Measurements from ENCODE around the gene SRRM3.

SRRM3 gene

DNA sequence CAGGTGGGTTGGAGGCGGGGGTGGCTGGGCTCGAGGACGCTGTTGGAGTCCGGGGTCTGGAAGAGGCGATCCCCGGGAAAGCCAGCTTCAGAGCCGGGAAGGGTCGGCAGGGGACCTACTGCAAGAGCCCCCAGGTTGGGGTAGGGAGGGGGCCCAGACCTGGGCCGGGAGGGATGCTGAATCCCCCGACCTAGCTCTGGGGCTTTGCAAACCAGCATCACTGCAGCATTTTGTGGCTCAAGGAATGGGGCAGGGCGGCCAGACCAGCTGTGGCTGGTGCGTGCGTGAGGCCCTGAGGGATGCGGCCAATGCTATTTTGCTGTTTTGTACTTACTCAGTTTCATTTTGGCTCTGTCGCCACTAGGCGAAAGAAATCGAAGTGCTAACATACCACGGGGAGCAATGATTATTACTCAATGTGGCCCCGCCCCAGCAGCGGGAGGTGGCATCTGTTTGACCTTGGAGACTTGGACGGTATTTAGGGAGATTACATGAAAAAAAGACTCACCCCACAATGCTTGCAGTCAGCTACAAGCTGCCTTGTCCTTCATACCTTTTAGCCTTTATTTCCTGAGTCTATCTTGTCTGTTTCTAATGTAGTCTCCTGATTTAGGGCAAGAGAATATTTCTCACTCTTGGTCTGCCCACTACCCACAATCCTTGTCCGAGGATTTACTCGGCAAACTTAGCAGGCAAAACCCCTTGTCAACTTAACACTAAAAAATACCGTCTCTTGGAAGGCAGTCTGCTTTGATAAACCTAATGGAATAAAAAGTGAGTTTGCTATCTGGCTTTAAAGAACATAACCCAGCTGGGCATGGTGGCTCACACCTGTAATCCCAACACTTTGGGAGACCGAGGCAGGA is 117.0 kb downstream of the SRRM3 start:
- peak; percentile 88 for DNase-seq (ENCODE audit: low read depth, low spot score)
- TF ChIP-seq, protein P1, sequence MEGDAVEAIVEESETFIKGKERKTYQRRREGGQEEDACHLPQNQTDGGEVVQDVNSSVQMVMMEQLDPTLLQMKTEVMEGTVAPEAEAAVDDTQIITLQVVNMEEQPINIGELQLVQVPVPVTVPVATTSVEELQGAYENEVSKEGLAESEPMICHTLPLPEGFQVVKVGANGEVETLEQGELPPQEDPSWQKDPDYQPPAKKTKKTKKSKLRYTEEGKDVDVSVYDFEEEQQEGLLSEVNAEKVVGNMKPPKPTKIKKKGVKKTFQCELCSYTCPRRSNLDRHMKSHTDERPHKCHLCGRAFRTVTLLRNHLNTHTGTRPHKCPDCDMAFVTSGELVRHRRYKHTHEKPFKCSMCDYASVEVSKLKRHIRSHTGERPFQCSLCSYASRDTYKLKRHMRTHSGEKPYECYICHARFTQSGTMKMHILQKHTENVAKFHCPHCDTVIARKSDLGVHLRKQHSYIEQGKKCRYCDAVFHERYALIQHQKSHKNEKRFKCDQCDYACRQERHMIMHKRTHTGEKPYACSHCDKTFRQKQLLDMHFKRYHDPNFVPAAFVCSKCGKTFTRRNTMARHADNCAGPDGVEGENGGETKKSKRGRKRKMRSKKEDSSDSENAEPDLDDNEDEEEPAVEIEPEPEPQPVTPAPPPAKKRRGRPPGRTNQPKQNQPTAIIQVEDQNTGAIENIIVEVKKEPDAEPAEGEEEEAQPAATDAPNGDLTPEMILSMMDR (IDR thresholded peaks at IDR 0.05; ENCODE audit: low read depth, low read length): peak; percentile 33
- peak overlapping the region; percentile 86 for H3K4me3 ChIP-seq (ENCODE audit: low read depth, low read length)
- in situ Hi-C loops (cut with HindIII; ENCODE audit: low sequenced_read_pairs): no loop called here

DNA sequence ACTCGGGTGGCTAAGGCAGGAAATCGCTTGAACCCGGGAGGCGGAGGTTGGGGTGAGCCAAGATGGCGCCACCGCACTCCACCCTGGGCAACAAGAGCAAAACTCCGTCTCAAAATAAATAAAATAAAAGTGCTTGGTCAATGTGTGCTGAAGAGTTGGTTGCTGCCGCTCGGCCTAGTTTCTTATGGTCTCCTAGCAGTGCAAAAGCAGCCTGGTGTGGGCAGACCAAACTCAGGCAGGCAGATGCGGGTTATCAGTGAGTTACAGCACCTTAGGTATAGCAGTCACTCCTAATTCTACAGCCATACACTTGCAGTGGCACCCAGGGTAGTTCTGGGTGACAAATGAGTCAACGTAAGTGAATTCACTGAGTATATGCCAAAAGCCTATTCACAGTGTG is 123.4 kb downstream of the SRRM3 start:
- TF ChIP-seq, protein P1 (IDR thresholded peaks at IDR 0.05; ENCODE audit: low read depth, low read length): no peak
- in situ Hi-C loops (cut with HindIII; ENCODE audit: low sequenced_read_pairs): no loop called here
- no peak for DNase-seq (ENCODE audit: low read depth, low spot score)
- H3K4me3 ChIP-seq (ENCODE audit: low read depth, low read length): no peak overlapping the region

DNA sequence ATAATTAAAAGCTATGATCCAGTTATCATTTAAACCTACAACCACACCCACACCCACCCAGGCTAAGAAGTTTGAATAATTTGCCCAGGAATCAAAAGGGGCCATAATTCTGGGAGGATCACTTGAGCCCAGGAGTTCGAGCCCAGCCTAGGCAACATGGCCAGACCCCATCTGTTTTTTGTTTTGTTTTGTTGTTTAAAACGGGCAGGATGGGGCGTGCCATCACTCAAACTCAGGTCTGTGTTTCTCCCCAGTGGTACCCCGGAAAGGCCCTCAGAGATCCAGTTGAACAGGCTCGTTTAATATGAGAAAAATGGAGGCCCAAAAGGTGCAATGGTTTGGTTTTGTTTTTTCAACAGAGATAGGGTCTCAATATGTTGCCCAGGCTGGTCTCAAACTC is 124.1 kb downstream of the SRRM3 start:
- in situ Hi-C loops (cut with HindIII; ENCODE audit: low sequenced_read_pairs): no loop called here
- DNase-seq (ENCODE audit: low read depth, low spot score): no peak
- no peak overlapping the region for H3K4me3 ChIP-seq (ENCODE audit: low read depth, low read length)
- TF ChIP-seq, protein P1 (IDR thresholded peaks at IDR 0.05; ENCODE audit: low read depth, low read length): no peak

DNA sequence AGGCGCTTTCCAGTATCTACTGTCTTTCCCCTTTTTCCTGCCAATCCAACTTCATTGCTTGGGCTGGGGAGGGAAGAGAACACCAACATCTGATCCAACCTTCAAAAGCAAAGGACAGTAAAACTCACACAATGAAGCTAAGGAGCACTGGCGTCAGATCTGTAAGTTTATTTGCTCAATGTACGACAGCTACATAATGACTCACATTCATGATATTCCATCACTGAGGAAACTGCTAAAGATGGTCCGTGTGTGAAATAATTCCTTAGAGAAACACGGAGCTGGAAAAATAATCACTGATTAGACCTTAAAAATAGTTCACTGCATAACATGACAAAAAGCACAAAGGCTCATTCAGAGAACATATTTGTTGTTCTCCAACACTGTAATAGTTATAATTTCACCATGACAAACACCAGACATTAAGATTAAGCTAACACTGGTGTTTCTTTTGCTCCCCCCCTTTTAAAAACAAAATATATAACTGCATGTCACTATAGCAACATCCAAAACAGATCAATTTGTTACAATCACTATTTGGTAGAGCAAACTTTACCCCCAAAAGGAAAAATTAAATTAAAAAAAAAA is 125.0 kb downstream of the SRRM3 start:
- TF ChIP-seq, protein P1 (IDR thresholded peaks at IDR 0.05; ENCODE audit: low read depth, low read length): no peak
- in situ Hi-C loops (cut with HindIII; ENCODE audit: low sequenced_read_pairs): no loop called here
- H3K4me3 ChIP-seq (ENCODE audit: low read depth, low read length): no peak overlapping the region
- DNase-seq (ENCODE audit: low read depth, low spot score): peak; percentile 73

DNA sequence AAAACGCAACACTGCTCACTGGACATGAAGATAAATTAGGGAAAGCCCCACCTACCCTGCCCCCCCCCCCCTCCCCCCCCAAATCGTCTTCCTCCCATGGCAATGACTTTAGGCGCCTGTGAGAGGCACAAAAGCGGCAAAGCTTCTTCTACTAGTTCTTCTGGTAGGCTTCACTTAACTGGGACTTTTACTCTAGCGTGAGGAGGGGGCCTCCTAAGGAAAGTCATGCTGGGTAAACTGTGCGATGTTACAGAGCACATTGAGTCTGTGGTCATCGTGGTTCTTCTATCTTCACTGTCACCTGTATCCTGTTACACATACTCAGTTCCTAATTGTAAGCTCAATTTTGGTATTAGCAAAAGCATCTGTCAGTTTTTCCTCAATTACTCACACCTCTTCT is 125.9 kb downstream of the SRRM3 start:
- no peak overlapping the region for H3K4me3 ChIP-seq (ENCODE audit: low read depth, low read length)
- TF ChIP-seq, protein P1 (IDR thresholded peaks at IDR 0.05; ENCODE audit: low read depth, low read length): no peak
- in situ Hi-C loops (cut with HindIII; ENCODE audit: low sequenced_read_pairs): no loop called here
- no peak for DNase-seq (ENCODE audit: low read depth, low spot score)

DNA sequence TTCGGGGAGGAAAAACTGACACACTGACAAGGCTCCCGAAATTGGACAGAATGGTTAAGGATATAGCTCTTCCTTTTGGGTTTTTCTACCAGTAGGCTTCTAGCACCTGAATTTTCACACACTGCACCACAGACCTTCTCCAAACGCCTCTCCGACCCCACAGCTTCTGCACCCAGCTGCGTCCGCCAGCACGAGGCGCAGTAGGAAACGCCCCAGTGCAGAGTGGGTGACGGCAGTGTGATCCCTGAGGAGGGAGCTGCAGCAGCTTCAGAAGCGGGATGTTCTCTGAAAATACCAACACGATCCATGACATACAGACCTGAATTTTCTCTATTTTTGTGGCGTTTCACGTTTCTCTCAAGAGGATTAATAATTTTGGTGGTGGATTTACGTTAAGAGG is 126.7 kb downstream of the SRRM3 start:
- in situ Hi-C loops (cut with HindIII; ENCODE audit: low sequenced_read_pairs): no loop called here
- no peak for DNase-seq (ENCODE audit: low read depth, low spot score)
- TF ChIP-seq, protein P1 (IDR thresholded peaks at IDR 0.05; ENCODE audit: low read depth, low read length): no peak
- no peak overlapping the region for H3K4me3 ChIP-seq (ENCODE audit: low read depth, low read length)
